ENCODE data around the gene M1AP. TPM values are rescaled to one million over a fixed set of nuclear protein-coding genes. Genes with fewer than 3 reads are reported as not detected.

Gene M1AP
- total RNA-seq, 4 donors from 2014 or later: 0.27 TPM; not detected in 3

DNA sequence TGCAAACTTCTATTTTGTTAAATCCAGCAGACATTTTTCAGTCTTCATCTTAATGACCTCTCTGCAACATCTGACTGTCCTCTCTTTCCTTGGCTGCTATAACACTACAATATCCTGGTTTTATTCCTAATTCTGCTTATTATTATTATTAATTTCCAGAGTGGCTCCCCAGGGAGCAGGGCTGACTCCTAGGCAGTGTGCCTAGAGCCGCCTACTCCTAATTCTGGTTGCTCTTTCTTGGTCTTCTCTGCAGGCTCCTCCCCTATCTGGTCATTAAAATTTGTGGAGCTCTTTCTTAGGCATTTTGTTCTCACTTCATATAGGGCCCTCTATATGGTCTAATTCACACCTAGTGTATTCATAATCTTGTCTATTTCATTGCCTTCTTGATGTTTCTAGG is 105.2 kb downstream of the M1AP start:
- H3K4me3 ChIP-seq: no peak overlapping the region
- no peaks in the 10 kb centered on the region for H3K4me1 ChIP-seq
- no peak overlapping the region for H3K27ac ChIP-seq
- intact Hi-C loops (cut with DNase I; ENCODE audit: low total_unique reads) (no loop called here), in situ Hi-C loops (cut with MboI; ENCODE audit: low pct_ligation_motif_present in 1 of 4, low pct_unique_long_range_greater_than_20kb in 1 of 4, low sequenced_read_pairs in 3 of 4) (no loop called here)
- no peaks in the 10 kb centered on the region for H3K27me3 ChIP-seq
- H3K36me3 ChIP-seq: no peaks in the 10 kb centered on the region
- WGBS, 2 donors (ENCODE audit: low coverage in 1 of 2): 91 to 100% methylated on average over 1 of the region's 1 CpG
- TF ChIP-seq EP300 (IDR thresholded peaks at IDR 0.05; ENCODE audit: low read depth): no peak
- no peak for TF ChIP-seq POLR2A (IDR thresholded peaks at IDR 0.05)
- TF ChIP-seq, protein P1, sequence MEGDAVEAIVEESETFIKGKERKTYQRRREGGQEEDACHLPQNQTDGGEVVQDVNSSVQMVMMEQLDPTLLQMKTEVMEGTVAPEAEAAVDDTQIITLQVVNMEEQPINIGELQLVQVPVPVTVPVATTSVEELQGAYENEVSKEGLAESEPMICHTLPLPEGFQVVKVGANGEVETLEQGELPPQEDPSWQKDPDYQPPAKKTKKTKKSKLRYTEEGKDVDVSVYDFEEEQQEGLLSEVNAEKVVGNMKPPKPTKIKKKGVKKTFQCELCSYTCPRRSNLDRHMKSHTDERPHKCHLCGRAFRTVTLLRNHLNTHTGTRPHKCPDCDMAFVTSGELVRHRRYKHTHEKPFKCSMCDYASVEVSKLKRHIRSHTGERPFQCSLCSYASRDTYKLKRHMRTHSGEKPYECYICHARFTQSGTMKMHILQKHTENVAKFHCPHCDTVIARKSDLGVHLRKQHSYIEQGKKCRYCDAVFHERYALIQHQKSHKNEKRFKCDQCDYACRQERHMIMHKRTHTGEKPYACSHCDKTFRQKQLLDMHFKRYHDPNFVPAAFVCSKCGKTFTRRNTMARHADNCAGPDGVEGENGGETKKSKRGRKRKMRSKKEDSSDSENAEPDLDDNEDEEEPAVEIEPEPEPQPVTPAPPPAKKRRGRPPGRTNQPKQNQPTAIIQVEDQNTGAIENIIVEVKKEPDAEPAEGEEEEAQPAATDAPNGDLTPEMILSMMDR (IDR thresholded peaks at IDR 0.05): no peak
- TF ChIP-seq POLR2AphosphoS5 (IDR thresholded peaks at IDR 0.05): no peak
- H3K9me3 ChIP-seq: no peaks in the 10 kb centered on the region
- DNase-seq: no peak

- in situ Hi-C loops (cut with MboI; ENCODE audit: low pct_ligation_motif_present in 1 of 4, low pct_unique_long_range_greater_than_20kb in 1 of 4, low sequenced_read_pairs in 3 of 4) (no loop called here), intact Hi-C loops (cut with DNase I; ENCODE audit: low total_unique reads) (no loop called here)
- Histone ChIP-seq H3K4me1 (no peaks in the 10 kb centered on the region), H3K36me3 (no peaks in the 10 kb centered on the region), H3K4me3 (no peak overlapping the region), H3K9me3 (no peaks in the 10 kb centered on the region), H3K27ac (no peak overlapping the region), H3K27me3 (no peaks in the 10 kb centered on the region)
- no peak for DNase-seq
- 67% methylated on average over 5 of the region's 5 CpGs; no CpG with 5 or more reads in 1 of the 2 donors for WGBS, 2 donors (ENCODE audit: low coverage in 1 of 2)
- TF ChIP-seq EP300 (IDR thresholded peaks at IDR 0.05; ENCODE audit: low read depth) (no peak), POLR2AphosphoS5 (IDR thresholded peaks at IDR 0.05) (no peak)
Observed at GRCh38 chr2:74540291-74540690, 107.8 kb downstream of the M1AP start.

DNA sequence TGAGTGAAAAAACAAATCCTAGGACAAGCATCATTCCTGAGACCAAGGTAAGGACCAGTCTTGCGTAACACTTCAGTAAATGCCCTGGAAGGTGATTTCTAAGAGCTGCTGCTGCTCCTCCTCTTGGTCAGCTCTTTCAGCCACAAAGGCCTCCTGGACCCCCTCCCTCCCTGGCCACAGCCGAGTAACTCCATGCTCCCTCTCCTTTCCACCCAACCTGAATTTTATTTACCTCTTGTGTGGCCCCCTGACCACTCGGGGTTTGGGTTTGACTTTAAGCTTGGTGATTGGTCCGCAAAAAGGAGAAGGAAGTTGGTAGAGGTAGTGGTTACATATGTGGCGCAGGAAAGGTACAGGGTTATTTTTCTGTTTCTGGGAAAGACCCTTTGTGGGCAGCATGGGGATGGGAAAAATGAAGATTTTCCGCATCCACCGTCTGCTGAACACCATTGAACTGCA is 109.2 kb downstream of the M1AP start:
- intact Hi-C loops (cut with DNase I; ENCODE audit: low total_unique reads): no loop called here
- no peaks in the 10 kb centered on the region for H3K36me3 ChIP-seq
- H3K4me3 ChIP-seq: no peak overlapping the region
- TF ChIP-seq POLR2AphosphoS5 (IDR thresholded peaks at IDR 0.05) (no peak), EP300 (IDR thresholded peaks at IDR 0.05; ENCODE audit: low read depth) (no peak), POLR2A (IDR thresholded peaks at IDR 0.05) (no peak)
- TF ChIP-seq, protein P1 (IDR thresholded peaks at IDR 0.05): no peak
- H3K9me3 ChIP-seq: no peaks in the 10 kb centered on the region
- no peak overlapping the region for H3K27ac ChIP-seq
- H3K27me3 ChIP-seq: no peaks in the 10 kb centered on the region
- WGBS, 2 donors (ENCODE audit: low coverage in 1 of 2): 61 to 100% methylated on average over 1 to 7 of the region's 7 CpGs
- in situ Hi-C loops (cut with MboI; ENCODE audit: low pct_ligation_motif_present in 1 of 4, low pct_unique_long_range_greater_than_20kb in 1 of 4, low sequenced_read_pairs in 3 of 4): no loop called here
- DNase-seq: no peak
- H3K4me1 ChIP-seq: no peaks in the 10 kb centered on the region

DNA sequence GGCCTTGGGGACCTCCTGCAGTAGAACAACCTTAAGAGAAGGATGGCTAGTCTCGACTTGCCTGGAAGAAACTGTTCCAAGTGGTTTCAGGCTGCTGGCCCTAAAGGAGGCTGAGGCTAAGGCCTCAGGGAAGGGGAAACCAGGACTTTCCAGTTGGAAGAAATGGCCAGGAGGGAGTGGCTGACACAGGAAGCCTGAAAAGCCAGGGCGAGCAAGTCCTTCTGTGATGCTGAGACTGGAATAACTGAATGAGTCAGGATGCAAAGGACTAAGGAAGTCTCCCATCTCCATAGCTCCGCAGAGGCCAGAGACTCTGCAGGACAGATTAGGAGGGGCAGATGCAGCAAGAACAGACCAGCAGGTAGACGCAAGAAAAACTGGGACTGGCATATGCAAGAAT is 111.0 kb downstream of the M1AP start:
- no peak overlapping the region for H3K4me3 ChIP-seq
- intact Hi-C loops (cut with DNase I; ENCODE audit: low total_unique reads): no loop called here
- in situ Hi-C loops (cut with MboI; ENCODE audit: low pct_ligation_motif_present in 1 of 4, low pct_unique_long_range_greater_than_20kb in 1 of 4, low sequenced_read_pairs in 3 of 4): no loop called here
- no peak for DNase-seq
- peaks cover 0 to under 1% (median 0%) of the 10 kb centered on the region in 4 donors for H3K4me1 ChIP-seq
- 71 to 83% methylated on average over 2 to 4 of the region's 4 CpGs for WGBS, 2 donors (ENCODE audit: low coverage in 1 of 2)
- peaks cover 0 to 4% (median 0%) of the 10 kb centered on the region in 4 donors for H3K36me3 ChIP-seq
- no peaks in the 10 kb centered on the region for H3K9me3 ChIP-seq
- H3K27me3 ChIP-seq: no peaks in the 10 kb centered on the region
- H3K27ac ChIP-seq: no peak overlapping the region
- TF ChIP-seq, protein P1 (IDR thresholded peaks at IDR 0.05): no peak
- TF ChIP-seq EP300 (IDR thresholded peaks at IDR 0.05; ENCODE audit: low read depth) (no peak), POLR2AphosphoS5 (IDR thresholded peaks at IDR 0.05) (no peak)
